Amygdala (tissue), 56 donors: ENCODE results near the gene TMEM121.
"Not testable (repeated sequence)": the region's sequence is repeated elsewhere in the genome, so short reads cannot be mapped to it uniquely, and the experiment has no call there.

Source experiments
- DNase-seq, 56 donors: peaks; one replicate each; lab custom pipeline; 2025; lab: John Stamatoyannopoulos, UW

TMEM121 gene

GRCh38 chr14:105537580-105538474, 11.4 kb downstream of the TMEM121 start:
- DNase-seq = peak in 6 of 56 donors; percentile 3 to 54 (median 32)

- DNase-seq = no peak
These were observed 12.2 kb downstream of the TMEM121 start for GRCh38 chr14:105538481-105539049.

- DNase-seq = no peak
These were observed 14.4 kb downstream of the TMEM121 start for GRCh38 chr14:105540811-105541210.

- no peak for DNase-seq
These were observed 15.0 kb downstream of the TMEM121 start for GRCh38 chr14:105541218-105541875.

- not testable (repeated sequence) for DNase-seq
These were observed 19.3 kb downstream of the TMEM121 start for GRCh38 chr14:105545676-105546075.

GRCh38 chr14:105546410-105546809, 20.0 kb downstream of the TMEM121 start:
- not testable (repeated sequence) for DNase-seq

GRCh38 chr14:105547072-105547471, 20.7 kb downstream of the TMEM121 start:
- not testable (repeated sequence) for DNase-seq

- no peak for DNase-seq
These were observed 21.4 kb downstream of the TMEM121 start for GRCh38 chr14:105547741-105548169.

- no peak for DNase-seq
These were observed 23.1 kb downstream of the TMEM121 start for GRCh38 chr14:105549481-105549880.

- DNase-seq = no peak
These were observed 27.6 kb downstream of the TMEM121 start for GRCh38 chr14:105554022-105554421.

GRCh38 chr14:105554523-105554922, 28.1 kb downstream of the TMEM121 start:
- no peak for DNase-seq

GRCh38 chr14:105557671-105558070, 31.3 kb downstream of the TMEM121 start:
- not testable (repeated sequence) for DNase-seq

- not testable (repeated sequence) for DNase-seq
These were observed 32.2 kb downstream of the TMEM121 start for GRCh38 chr14:105558449-105559154.

GRCh38 chr14:105559384-105560047, 33.1 kb downstream of the TMEM121 start:
- not testable (repeated sequence) for DNase-seq

GRCh38 chr14:105560048-105560669, 33.8 kb downstream of the TMEM121 start:
- DNase-seq = not testable (repeated sequence)

GRCh38 chr14:105561345-105561744, 35.0 kb downstream of the TMEM121 start:
- DNase-seq = not testable (repeated sequence)

- no peak for DNase-seq
These were observed 36.4 kb downstream of the TMEM121 start for GRCh38 chr14:105562713-105563346.

- no peak for DNase-seq
These were observed 37.0 kb downstream of the TMEM121 start for GRCh38 chr14:105563347-105563737.

GRCh38 chr14:105564536-105564935, 38.2 kb downstream of the TMEM121 start:
- not testable (repeated sequence) for DNase-seq
